Raji (cell line): ENCODE measurements around the gene TMEM145.

Experiments used
- POLR2A ChIP-seq: IDR thresholded peaks from 2 replicates; pipeline ENCODE4 v1.6.1; 2011; ENCODE audit warnings: low read depth, low read length, control low read depth; ENCODE audit not compliant: insufficient read depth

Gene TMEM145

DNA sequence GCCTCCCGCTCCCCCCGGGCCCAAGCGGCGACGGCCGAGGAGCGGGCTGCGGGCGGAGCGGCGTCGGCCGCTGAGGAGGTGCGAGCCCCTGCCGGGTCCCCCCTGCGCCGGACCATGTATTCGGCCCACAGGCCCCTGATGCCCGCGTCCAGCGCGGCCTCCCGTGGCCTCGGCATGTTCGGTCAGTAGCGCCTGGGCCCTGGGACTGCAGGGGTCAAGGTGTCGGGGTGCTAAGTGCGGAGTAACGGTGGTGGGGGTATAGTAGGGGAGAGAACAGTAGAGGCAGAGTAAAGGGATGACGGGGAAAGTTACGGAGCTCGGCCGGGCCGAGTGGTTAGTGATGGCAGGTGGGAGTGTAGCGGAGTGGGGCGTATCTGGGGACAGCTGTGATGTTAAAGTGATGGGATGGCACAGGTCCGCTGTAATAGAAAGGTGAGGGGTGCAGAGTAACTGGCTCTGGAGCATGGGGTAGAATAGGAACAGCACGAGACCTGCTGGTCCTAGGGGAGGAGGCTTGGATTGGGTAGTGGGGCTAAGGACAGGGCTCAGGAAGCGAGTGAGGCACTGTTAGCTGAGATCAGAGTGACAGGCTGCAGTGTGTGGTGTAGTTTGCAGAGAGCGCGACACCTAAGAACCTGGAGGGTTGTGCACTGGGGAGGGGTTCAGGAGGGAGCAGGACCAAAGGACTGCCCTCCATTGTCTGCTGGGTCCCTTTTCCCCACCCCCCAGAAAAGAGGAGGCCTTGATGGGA lies 28.3 kb upstream of the TMEM145 start:
- TF ChIP-seq POLR2A: 0 out of 2 replicates have a peak, but pooled peaks have one; percentile 15

- TF ChIP-seq POLR2A: no peak
Observed at GRCh38 chr19:42285541-42285941, 27.6 kb upstream of the TMEM145 start.

GRCh38 chr19:42285988-42286348 lies 27.1 kb upstream of the TMEM145 start:
- TF ChIP-seq POLR2A: no peak

DNA sequence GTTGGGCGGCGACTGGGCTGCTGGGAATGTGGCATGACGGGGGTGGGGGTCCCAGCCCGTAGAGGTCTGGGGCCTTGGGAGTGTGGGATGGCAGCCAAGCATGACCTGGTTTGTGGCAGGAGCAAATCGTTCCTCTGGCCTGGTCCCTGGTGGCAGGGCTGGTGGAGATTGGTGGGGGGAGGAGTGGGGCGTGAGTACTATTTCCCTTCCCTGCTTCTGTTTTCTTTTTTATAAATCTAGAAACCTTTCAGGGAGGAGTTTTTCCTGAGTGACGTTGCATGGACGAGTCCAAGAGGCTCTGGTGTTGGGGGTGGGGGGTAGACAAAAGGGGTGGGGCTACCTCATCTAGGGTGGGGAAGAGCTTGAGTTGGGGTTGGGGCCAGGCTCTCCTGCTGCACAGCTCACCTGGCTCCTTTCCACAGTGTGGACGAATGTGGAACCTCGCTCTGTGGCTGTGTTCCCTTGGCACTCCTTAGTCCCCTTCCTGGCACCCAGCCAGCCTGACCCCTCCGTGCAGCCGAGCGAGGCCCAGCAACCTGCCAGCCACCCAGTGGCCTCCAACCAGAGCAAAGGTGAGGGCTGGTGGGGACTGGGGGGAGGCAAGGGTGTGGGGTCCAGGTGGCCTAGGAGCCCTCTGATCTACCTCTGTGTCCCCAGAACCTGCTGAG lies 26.6 kb upstream of the TMEM145 start:
- TF ChIP-seq POLR2A: no peak

GRCh38 chr19:42287017-42287826 lies 25.9 kb upstream of the TMEM145 start:
- TF ChIP-seq POLR2A: no peak

DNA sequence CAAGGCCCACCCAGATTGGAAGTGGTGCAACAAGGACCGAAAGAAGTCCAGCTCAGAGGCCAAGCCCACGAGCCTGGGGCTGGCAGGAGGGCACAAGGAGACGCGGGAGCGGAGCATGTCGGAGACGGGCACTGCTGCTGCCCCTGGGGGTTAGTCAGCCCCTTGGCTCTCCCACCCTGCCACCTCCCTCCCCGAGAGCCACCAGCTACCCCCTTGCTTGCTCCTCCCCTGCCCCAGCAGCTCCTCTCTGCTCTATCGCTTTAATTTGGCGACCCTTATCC lies 25.3 kb upstream of the TMEM145 start:
- no peak for TF ChIP-seq POLR2A

DNA sequence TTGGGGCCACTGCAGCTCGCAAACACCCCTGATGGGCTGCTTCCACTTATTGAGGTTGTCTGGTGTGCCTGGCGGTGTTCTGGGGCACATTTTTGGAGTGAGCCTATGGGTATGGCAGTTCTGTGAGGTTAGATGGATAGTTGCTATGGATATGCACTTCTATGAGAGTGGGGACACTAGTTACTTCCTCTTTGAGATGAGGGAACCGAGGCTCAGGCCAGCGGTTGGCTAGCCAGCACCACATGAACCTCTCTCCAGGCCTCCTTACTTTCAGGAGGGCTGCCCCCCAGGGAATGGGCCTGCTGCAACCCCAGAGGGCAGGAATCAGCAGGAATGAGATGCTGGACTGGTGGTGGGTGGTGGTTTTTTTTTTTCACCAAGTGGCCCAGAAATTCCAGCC lies 24.7 kb upstream of the TMEM145 start:
- TF ChIP-seq POLR2A: no peak

DNA sequence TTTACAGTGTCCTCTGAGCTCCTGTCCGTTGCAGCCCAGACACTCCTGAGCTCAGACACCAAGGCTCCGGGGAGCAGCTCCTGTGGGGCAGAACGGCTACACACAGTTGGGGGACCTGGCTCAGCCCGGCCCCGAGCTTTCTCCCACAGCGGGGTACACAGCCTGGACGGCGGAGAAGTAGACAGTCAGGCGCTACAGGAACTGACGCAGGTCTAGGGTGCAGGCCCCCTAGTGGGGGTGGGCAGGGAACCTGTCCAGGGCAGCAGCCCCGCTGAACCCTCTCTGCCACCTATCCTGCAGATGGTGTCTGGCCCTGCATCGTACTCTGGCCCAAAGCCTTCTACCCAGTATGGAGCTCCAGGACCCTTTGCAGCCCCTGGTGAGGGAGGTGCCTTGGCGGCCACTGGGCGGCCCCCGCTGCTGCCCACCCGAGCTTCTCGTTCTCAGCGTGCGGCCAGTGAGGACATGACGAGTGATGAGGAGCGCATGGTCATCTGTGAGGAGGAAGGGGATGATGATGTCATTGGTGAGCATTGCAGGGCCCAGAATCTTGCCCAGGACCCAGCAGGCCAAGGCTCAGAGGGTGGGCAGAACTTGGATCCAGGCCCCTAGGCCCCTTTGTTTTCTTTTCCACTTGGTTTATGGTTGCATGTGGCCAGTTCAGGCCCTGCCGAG lies 24.1 kb upstream of the TMEM145 start:
- TF ChIP-seq POLR2A: no peak

GRCh38 chr19:42289556-42290041 lies 23.5 kb upstream of the TMEM145 start:
- no peak for TF ChIP-seq POLR2A

DNA sequence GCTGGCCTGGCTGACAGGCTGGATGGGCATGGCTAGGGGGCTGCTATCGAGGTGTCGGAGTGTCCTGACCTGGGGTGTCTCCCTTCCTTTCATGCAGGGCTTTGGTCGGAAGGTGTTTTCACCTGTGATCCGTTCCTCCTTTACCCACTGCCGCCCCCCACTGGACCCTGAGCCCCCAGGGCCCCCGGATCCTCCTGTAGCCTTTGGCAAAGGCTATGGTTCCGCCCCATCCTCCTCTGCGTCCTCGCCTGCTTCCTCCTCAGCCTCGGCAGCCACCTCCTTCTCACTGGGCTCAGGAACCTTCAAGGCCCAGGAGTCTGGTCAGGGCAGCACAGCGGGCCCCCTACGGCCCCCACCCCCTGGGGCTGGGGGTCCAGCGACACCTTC lies 23.0 kb upstream of the TMEM145 start:
- TF ChIP-seq POLR2A: no peak

- no peak for TF ChIP-seq POLR2A
Observed at GRCh38 chr19:42290523-42291434, 22.3 kb upstream of the TMEM145 start.

- TF ChIP-seq POLR2A: no peak
Observed at GRCh38 chr19:42291435-42291810, 21.7 kb upstream of the TMEM145 start.

- no peak for TF ChIP-seq POLR2A
Observed at GRCh38 chr19:42292042-42292960, 20.8 kb upstream of the TMEM145 start.
